ENCODE results near the gene AMN. TPM values are rescaled to one million over a fixed set of nuclear protein-coding genes. Genes with fewer than 3 reads are reported as not detected.

Gene AMN
- total RNA-seq, 1 donor from 2014 or later: not detected

GRCh38 chr14:102969060-102969791 is 46.8 kb downstream of the AMN start:
- DNase-seq: no peak

GRCh38 chr14:102969901-102970300 is 47.4 kb downstream of the AMN start:
- DNase-seq: no peak

- DNase-seq: no peak
Measured at GRCh38 chr14:102970496-102970895, 48.0 kb downstream of the AMN start.

- DNase-seq: no peak
Measured at GRCh38 chr14:102971314-102971713, 48.9 kb downstream of the AMN start.

GRCh38 chr14:102971836-102972606 is 49.6 kb downstream of the AMN start:
- no peak for DNase-seq

- DNase-seq: no peak
Measured at GRCh38 chr14:102973706-102974285, 51.3 kb downstream of the AMN start.

- DNase-seq: no peak
Measured at GRCh38 chr14:102975662-102976061, 53.2 kb downstream of the AMN start.

- DNase-seq: no peak
Measured at GRCh38 chr14:102977475-102977874, 55.0 kb downstream of the AMN start.

- no peak for DNase-seq
Measured at GRCh38 chr14:102979406-102979805, 56.9 kb downstream of the AMN start.

GRCh38 chr14:102980409-102980810 is 57.9 kb downstream of the AMN start:
- no peak for DNase-seq

Other genes with a start within 250 kb of the AMN start
- 27.6 and 30.3 TPM in 2 replicates for gene TRAF3, start 145.2 kb upstream of the AMN start, total RNA-seq
- 118 and 175 TPM in 2 replicates for gene CDC42BPB, start 134.9 kb downstream of the AMN start, total RNA-seq
- gene LBHD2, start 161.5 kb downstream of the AMN start, total RNA-seq: not detected in 2 replicates
- gene EXOC3L4, start 172.1 kb downstream of the AMN start, total RNA-seq: not detected in 2 replicates
- 65.1 and 94.6 TPM in 2 replicates for gene TNFAIP2, start 200.8 kb downstream of the AMN start, total RNA-seq

Data from dermis blood vessel endothelial cell (primary cell).